ENCODE data around the gene RALGAPB.
"Not testable (repeated sequence)": the region's sequence is repeated elsewhere in the genome, so short reads cannot be mapped to it uniquely, and the experiment has no call there.

The RALGAPB gene

DNA sequence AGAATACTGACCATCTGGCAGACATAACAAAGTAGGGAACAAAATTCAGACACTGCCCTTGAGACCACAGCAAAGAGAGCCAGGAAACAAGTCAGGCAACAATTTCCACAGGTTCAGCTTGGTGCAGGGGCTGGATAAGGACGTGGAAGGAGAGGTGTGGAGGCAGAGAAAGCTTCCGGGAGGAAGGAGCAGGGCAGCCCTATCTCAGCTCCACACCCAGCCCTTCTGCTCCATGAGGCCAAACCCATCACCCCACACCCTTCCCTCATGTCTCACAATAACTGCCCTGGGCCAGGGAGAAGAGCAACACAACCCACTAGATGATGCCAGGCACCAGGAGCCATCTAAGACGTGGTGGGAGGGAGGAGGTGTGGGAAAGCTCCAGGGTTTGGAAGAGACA lies 43.3 kb upstream of the RALGAPB start:
- no peak overlapping the region for H3K4me2 ChIP-seq (ENCODE audit: low read depth, low read length)
- DNase-seq = no peak
- no peaks in the 10 kb centered on the region for H3K27me3 ChIP-seq (replicated peaks; ENCODE audit: insufficient read depth, low read length)
- peaks cover 90% of the 10 kb centered on the region for H4K20me1 ChIP-seq (ENCODE audit: insufficient read depth, low read length)
- TF ChIP-seq, protein P1, sequence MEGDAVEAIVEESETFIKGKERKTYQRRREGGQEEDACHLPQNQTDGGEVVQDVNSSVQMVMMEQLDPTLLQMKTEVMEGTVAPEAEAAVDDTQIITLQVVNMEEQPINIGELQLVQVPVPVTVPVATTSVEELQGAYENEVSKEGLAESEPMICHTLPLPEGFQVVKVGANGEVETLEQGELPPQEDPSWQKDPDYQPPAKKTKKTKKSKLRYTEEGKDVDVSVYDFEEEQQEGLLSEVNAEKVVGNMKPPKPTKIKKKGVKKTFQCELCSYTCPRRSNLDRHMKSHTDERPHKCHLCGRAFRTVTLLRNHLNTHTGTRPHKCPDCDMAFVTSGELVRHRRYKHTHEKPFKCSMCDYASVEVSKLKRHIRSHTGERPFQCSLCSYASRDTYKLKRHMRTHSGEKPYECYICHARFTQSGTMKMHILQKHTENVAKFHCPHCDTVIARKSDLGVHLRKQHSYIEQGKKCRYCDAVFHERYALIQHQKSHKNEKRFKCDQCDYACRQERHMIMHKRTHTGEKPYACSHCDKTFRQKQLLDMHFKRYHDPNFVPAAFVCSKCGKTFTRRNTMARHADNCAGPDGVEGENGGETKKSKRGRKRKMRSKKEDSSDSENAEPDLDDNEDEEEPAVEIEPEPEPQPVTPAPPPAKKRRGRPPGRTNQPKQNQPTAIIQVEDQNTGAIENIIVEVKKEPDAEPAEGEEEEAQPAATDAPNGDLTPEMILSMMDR (IDR thresholded peaks at IDR 0.05; ENCODE audit: low read length) = no peak
- TF ChIP-seq EZH2 (optimal IDR thresholded peaks at IDR 0.05; ENCODE audit: low read depth, low read length) (no peak), EZH2phosphoT487 (IDR thresholded peaks at IDR 0.05; ENCODE audit: low read length) (no peak)
- H2AFZ ChIP-seq (ENCODE audit: low read length) = no peak overlapping the region
- H3K9ac ChIP-seq (ENCODE audit: low read length) = no peak overlapping the region
- H3K9me2 ChIP-seq (replicated peaks; ENCODE audit: insufficient read depth, low read length) = no peaks in the 10 kb centered on the region
- H3K9me3 ChIP-seq (replicated peaks; ENCODE audit: insufficient read depth, low read length) = no peaks in the 10 kb centered on the region
- peaks cover 100% of the 10 kb centered on the region for H3K79me2 ChIP-seq (ENCODE audit: low read length)
- peaks cover 71% of the 10 kb centered on the region for H3K36me3 ChIP-seq (replicated peaks; ENCODE audit: insufficient read depth, low read length)
- peaks cover 20% of the 10 kb centered on the region; the same call in 1 of the 2 replicates for H3K4me1 ChIP-seq (ENCODE audit: low read length)
- H3K27ac ChIP-seq (ENCODE audit: low read length) = no peak overlapping the region
- no peaks in the 10 kb centered on the region for H3F3A ChIP-seq (ENCODE audit: insufficient read depth, low read length)
- H3K4me3 ChIP-seq (ENCODE audit: low read length) = no peak overlapping the region

DNA sequence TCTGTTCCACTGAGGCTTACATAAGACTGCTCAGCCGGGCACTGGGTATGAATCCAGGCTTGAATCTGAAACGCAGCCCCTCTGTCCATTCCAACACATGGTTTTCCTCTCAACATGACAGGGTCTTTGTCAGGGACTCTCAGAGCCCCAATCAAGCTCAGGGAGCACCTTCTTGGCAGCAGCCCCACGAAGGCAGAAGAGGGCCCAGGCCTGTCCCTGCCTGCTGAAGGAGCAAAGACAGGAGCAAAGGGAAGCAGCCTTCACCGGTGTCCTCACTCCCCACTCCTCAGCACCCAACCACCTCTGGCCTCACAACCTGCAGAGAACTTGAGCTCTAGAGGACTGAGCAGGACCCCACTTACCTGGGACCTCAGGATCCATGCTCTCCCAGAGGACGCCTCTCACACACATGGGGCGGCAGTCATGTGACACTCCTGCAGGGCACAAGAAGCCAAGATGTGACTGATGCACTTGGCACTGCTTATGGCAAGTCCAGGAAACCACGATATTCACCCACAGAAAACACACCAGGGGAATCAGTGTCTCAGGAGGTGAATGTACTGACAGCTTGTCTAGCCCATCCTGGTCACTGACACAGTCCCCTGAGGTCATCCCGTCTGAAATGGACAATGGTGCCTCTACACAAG lies 41.8 kb upstream of the RALGAPB start:
- TF ChIP-seq EZH2phosphoT487 (IDR thresholded peaks at IDR 0.05; ENCODE audit: low read length) = no peak
- TF ChIP-seq, protein P1 (IDR thresholded peaks at IDR 0.05; ENCODE audit: low read length) = no peak
- no peak for TF ChIP-seq EZH2 (optimal IDR thresholded peaks at IDR 0.05; ENCODE audit: low read depth, low read length)
- Histone ChIP-seq H3K4me1 (ENCODE audit: low read length) (peaks cover 20% of the 10 kb centered on the region; the same call in 1 of the 2 replicates), H3K9me2 (replicated peaks; ENCODE audit: insufficient read depth, low read length) (no peaks in the 10 kb centered on the region), H4K20me1 (ENCODE audit: insufficient read depth, low read length) (peaks cover 76% of the 10 kb centered on the region), H3K9me3 (replicated peaks; ENCODE audit: insufficient read depth, low read length) (no peaks in the 10 kb centered on the region), H3K4me3 (ENCODE audit: low read length) (no peak overlapping the region), H2AFZ (ENCODE audit: low read length) (no peak overlapping the region), H3F3A (ENCODE audit: insufficient read depth, low read length) (0 out of 2 replicates have a peak, but pooled peaks cover 3% of the 10 kb centered on the region), H3K27ac (ENCODE audit: low read length) (no peak overlapping the region), H3K27me3 (replicated peaks; ENCODE audit: insufficient read depth, low read length) (no peaks in the 10 kb centered on the region), H3K4me2 (ENCODE audit: low read depth, low read length) (0 out of 2 replicates have a peak overlapping the region, but pooled peaks have one; percentile 10), H3K9ac (ENCODE audit: low read length) (no peak overlapping the region), H3K79me2 (ENCODE audit: low read length) (peaks cover 94% of the 10 kb centered on the region), H3K36me3 (replicated peaks; ENCODE audit: insufficient read depth, low read length) (peaks cover 63% of the 10 kb centered on the region)
- DNase-seq = no peak

DNA sequence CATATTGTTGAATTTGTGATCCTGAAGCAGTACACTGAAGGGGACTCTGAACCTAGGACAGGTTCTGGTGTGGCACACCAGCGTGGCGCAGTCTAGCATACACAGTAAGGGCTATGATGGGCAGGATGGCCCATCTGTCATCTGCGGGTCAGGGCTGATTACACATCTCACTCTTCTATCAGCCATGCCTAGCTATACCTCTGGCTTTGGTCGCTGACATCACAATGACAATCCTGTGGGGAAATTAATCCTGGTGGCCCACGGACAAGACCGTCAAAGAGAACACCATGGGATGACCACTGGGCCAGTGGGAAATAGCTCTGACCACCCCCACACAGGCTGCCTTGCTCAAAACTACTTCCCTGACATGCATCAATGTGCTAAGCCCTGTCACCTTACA lies 40.4 kb upstream of the RALGAPB start:
- H3K9ac ChIP-seq (ENCODE audit: low read length) = no peak overlapping the region
- H4K20me1 ChIP-seq (ENCODE audit: insufficient read depth, low read length) = peaks cover 62% of the 10 kb centered on the region
- H3K4me2 ChIP-seq (ENCODE audit: low read depth, low read length) = peak overlapping the region; percentile 91
- H3K36me3 ChIP-seq (replicated peaks; ENCODE audit: insufficient read depth, low read length) = peaks cover 57% of the 10 kb centered on the region
- DNase-seq = no peak
- H3K27ac ChIP-seq (ENCODE audit: low read length) = no peak overlapping the region
- peaks cover 20% of the 10 kb centered on the region; the same call in 1 of the 2 replicates for H3K4me1 ChIP-seq (ENCODE audit: low read length)
- H3K9me2 ChIP-seq (replicated peaks; ENCODE audit: insufficient read depth, low read length) = no peaks in the 10 kb centered on the region
- H3K79me2 ChIP-seq (ENCODE audit: low read length) = peaks cover 79% of the 10 kb centered on the region
- 0 out of 2 replicates have a peak, but pooled peaks cover 3% of the 10 kb centered on the region for H3F3A ChIP-seq (ENCODE audit: insufficient read depth, low read length)
- H3K9me3 ChIP-seq (replicated peaks; ENCODE audit: insufficient read depth, low read length) = no peaks in the 10 kb centered on the region
- no peak overlapping the region for H2AFZ ChIP-seq (ENCODE audit: low read length)
- H3K27me3 ChIP-seq (replicated peaks; ENCODE audit: insufficient read depth, low read length) = no peaks in the 10 kb centered on the region
- TF ChIP-seq EZH2 (optimal IDR thresholded peaks at IDR 0.05; ENCODE audit: low read depth, low read length) (no peak), EZH2phosphoT487 (IDR thresholded peaks at IDR 0.05; ENCODE audit: low read length) (no peak)
- TF ChIP-seq, protein P1 (IDR thresholded peaks at IDR 0.05; ENCODE audit: low read length) = no peak
- peak overlapping the region; percentile 26; the same call in 1 of the 2 replicates for H3K4me3 ChIP-seq (ENCODE audit: low read length)

DNA sequence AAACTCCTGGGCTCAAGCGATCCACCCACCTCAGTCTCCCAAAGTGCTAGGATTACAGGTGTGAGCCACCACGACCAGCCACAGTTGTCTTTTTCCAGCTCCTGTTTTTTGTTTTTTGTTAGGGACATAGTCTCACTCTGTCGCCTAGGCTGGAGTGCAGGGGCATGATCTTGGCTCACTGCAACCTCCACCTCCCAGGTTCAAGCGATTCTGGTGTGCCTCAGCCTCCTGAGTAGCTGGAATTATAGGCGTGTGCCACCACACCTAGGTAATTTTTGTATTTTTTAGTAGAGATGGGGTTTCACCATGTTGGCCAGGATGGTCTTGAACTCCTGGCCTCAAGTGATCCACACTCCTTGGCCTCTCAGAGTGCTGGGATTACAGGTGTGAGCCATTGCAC lies 39.8 kb upstream of the RALGAPB start:
- Histone ChIP-seq H3K9ac (ENCODE audit: low read length) (peak overlapping the region; percentile 90; the same call in 1 of the 2 replicates), H4K20me1 (ENCODE audit: insufficient read depth, low read length) (peaks cover 57% of the 10 kb centered on the region), H3K4me1 (ENCODE audit: low read length) (peaks cover 20% of the 10 kb centered on the region; the same call in 1 of the 2 replicates), H3K36me3 (replicated peaks; ENCODE audit: insufficient read depth, low read length) (peaks cover 52% of the 10 kb centered on the region), H3K4me3 (ENCODE audit: low read length) (peak overlapping the region; percentile 98), H3K79me2 (ENCODE audit: low read length) (peaks cover 73% of the 10 kb centered on the region), H3K4me2 (ENCODE audit: low read depth, low read length) (peak overlapping the region; percentile 91)
- DNase-seq; H3K27ac ChIP-seq (ENCODE audit: low read length); H3F3A ChIP-seq (ENCODE audit: insufficient read depth, low read length); H2AFZ ChIP-seq (ENCODE audit: low read length); H3K9me3 ChIP-seq (replicated peaks; ENCODE audit: insufficient read depth, low read length); H3K27me3 ChIP-seq (replicated peaks; ENCODE audit: insufficient read depth, low read length); H3K9me2 ChIP-seq (replicated peaks; ENCODE audit: insufficient read depth, low read length): not testable (repeated sequence)

Data from MM.1S (cell line).